Measurements from ENCODE around the gene SBNO1.
"Not testable (repeated sequence)": the region's sequence is repeated elsewhere in the genome, so short reads cannot be mapped to it uniquely, and the experiment has no call there.

SBNO1 gene

GRCh38 chr12:123252365-123252764 lies 112.3 kb downstream of the SBNO1 start:
- not testable (repeated sequence) for DNase-seq (ENCODE audit: extremely low read depth in 1 of 2, low read depth in 1 of 2)

- DNase-seq (ENCODE audit: extremely low read depth in 1 of 2, low read depth in 1 of 2), result no peak
These were observed 113.1 kb downstream of the SBNO1 start for GRCh38 chr12:123251403-123252076.

DNA sequence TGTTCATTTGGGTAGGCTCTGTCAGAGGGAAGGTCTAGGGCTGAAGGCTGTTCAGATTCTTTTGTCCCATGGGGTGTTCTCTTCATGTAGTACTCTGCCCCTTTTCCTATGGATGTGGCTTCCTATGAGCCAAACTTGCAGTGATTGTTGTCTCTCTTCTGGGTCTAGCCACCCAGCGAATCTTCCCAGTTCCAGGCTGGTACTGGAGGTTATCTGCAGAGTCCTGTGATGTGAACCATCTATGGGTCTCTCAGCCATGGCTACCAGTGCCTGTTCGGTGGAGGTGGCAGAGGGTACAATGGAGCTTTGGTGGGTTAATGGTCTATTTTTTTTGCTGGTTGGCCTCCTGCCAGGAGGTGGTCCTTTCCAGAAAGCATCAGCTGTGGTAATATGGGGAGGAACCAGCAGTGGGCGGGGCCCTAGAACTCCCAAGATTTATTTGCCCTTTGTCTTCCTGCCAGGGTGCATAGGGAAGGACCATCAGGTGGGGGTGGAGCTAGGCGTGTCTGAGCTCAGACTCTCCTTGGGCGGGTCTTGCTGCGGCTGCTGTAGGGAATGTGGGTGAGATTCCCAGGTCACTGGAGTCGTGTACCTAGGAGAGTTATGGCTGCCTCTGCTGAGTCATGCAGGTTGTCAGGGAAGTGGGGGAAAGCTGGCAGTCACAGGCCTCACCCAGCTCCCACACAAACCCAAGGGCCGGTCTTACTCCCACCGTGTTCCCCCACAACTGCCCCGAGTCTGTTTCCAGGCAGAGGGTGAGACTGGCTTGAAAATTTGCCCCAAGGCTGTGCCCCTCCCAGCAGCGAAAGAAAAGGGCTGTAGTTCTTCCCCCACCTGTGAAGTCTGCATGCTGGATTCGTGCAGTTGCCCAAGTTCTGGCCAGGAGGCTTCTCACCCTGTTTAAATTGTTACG lies 113.9 kb downstream of the SBNO1 start:
- no peak for DNase-seq (ENCODE audit: extremely low read depth in 1 of 2, low read depth in 1 of 2)

GRCh38 chr12:123248996-123249741 lies 115.5 kb downstream of the SBNO1 start:
- not testable (repeated sequence) for DNase-seq (ENCODE audit: extremely low read depth in 1 of 2, low read depth in 1 of 2)

- not testable (repeated sequence) for DNase-seq (ENCODE audit: extremely low read depth in 1 of 2, low read depth in 1 of 2)
These were observed 116.5 kb downstream of the SBNO1 start for GRCh38 chr12:123248129-123248528.

GRCh38 chr12:123245678-123246077 lies 119.0 kb downstream of the SBNO1 start:
- DNase-seq (ENCODE audit: extremely low read depth in 1 of 2, low read depth in 1 of 2), result no peak

- no peak for DNase-seq (ENCODE audit: extremely low read depth in 1 of 2, low read depth in 1 of 2)
These were observed 120.9 kb downstream of the SBNO1 start for GRCh38 chr12:123243671-123244262.

DNA sequence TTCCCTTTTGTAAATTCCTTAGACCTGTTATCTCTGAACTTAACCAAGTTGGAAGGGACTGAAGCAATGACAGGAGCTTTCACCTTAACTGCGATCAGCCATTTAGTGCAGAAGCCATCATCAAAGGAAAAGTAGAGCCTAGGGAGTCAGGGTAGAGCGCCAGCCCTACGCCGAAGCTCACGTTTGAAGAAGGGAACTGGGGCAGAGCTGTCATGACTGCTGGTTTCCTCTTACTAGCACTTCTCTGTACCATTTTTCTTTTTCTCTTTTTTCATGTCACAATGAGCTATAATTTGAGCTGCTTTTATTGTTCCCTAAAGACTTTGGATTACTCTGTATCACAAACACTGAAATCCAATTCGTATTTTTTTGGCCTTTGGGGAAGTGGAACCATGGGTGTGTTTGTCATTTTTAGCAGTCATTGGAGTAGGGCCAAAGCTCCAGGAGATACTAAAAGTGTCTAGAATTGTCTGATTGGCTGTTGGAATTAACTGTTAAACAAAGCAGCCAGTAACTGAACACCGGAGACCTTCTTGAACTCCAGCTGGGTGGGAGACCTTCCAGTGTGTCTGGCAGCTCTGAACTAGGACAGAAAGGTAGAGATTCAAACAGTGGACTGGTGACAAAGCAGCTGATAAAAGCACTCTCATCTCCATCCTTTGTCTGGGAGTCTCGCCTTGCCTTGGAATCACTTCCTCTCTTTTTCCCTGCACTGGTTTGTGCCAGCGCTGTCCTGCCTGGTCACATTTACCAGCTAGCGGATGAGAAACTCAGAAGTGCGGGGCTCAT lies 122.3 kb downstream of the SBNO1 start:
- no peak for DNase-seq (ENCODE audit: extremely low read depth in 1 of 2, low read depth in 1 of 2)
